ENCODE measurements around the gene TBC1D22A.

TBC1D22A gene

DNA sequence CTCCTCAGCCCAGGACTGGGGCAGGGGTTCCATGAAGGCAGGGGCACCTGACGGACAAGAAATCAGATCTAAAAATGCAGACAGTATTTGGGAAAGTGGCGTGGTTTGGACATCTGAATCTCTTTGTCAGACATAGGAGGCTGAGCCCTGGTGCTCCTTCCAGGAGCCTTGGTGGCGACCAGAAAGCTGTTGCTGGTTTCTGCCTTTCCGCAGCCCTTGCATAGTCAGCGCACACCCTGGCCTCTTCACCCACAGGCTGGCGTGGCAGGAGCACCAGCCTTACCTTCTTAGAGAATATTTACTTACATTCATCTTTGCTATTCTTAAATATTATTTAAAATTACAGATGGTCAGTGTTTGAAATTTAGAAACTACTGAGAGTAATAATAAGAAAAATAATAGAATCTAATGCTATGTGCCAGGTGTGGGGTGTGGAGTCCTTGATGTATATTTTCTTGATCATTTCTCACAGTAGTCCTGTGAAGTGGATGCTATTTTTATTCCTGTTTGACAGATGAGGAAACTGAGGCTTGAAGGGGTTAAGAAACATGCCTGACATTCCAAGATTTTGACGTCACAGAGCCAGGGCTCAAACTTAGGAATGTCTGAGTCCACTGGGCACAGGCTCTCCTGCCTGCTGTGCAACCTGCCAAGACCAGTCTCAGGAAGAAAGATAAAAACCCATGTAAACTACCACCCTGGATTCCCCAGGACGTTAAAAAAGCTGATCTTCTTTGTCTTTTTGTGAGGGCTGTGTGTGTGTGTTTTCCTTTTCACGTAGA lies 51.6 kb downstream of the TBC1D22A start:
- H3K27me3 ChIP-seq (replicated peaks; ENCODE audit: insufficient read depth, low read length): no peaks in the 10 kb centered on the region
- no peak overlapping the region for H3K9ac ChIP-seq (ENCODE audit: low read length)
- H3K36me3 ChIP-seq (replicated peaks; ENCODE audit: insufficient read depth, low read length): no peaks in the 10 kb centered on the region
- H3K9me2 ChIP-seq (replicated peaks; ENCODE audit: insufficient read depth, low read length): no peaks in the 10 kb centered on the region
- H3F3A ChIP-seq (ENCODE audit: insufficient read depth, low read length): no peaks in the 10 kb centered on the region
- H3K4me2 ChIP-seq (ENCODE audit: low read depth, low read length): no peak overlapping the region
- no peak overlapping the region for H2AFZ ChIP-seq (ENCODE audit: low read length)
- H3K4me3 ChIP-seq (ENCODE audit: low read length): no peak overlapping the region
- H3K79me2 ChIP-seq (ENCODE audit: low read length): peaks cover 34% of the 10 kb centered on the region
- DNase-seq: no peak
- H3K4me1 ChIP-seq (ENCODE audit: low read length): peaks cover 5% of the 10 kb centered on the region
- no peaks in the 10 kb centered on the region for H4K20me1 ChIP-seq (ENCODE audit: insufficient read depth, low read length)
- no peaks in the 10 kb centered on the region for H3K9me3 ChIP-seq (replicated peaks; ENCODE audit: insufficient read depth, low read length)
- H3K27ac ChIP-seq (ENCODE audit: low read length): no peak overlapping the region
- no peak for TF ChIP-seq EZH2 (optimal IDR thresholded peaks at IDR 0.05; ENCODE audit: low read depth, low read length)
- no peak for TF ChIP-seq EZH2phosphoT487 (IDR thresholded peaks at IDR 0.05; ENCODE audit: low read length)
- TF ChIP-seq, protein P1, sequence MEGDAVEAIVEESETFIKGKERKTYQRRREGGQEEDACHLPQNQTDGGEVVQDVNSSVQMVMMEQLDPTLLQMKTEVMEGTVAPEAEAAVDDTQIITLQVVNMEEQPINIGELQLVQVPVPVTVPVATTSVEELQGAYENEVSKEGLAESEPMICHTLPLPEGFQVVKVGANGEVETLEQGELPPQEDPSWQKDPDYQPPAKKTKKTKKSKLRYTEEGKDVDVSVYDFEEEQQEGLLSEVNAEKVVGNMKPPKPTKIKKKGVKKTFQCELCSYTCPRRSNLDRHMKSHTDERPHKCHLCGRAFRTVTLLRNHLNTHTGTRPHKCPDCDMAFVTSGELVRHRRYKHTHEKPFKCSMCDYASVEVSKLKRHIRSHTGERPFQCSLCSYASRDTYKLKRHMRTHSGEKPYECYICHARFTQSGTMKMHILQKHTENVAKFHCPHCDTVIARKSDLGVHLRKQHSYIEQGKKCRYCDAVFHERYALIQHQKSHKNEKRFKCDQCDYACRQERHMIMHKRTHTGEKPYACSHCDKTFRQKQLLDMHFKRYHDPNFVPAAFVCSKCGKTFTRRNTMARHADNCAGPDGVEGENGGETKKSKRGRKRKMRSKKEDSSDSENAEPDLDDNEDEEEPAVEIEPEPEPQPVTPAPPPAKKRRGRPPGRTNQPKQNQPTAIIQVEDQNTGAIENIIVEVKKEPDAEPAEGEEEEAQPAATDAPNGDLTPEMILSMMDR (IDR thresholded peaks at IDR 0.05; ENCODE audit: low read length): no peak

DNA sequence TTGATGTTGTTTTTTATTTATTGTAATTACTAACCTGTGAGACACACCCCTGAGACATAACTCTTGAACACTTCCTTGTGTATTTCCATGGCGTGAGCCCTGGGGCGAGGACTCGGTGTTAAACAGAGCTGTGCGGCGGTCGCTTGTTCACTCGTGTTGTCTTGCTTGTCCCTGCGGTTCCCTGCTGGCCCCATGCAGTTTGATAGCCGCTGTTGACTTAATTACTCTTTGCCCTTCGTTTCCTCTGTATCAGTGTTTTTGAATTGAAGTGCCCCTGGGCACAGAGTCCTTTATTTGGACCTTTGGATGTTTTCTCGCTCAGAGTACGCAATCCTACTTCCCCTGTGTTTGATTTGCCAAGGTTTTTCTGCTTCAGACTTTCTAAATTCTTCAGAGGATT lies 52.7 kb downstream of the TBC1D22A start:
- Histone ChIP-seq H2AFZ (ENCODE audit: low read length) (no peak overlapping the region), H3K9me3 (replicated peaks; ENCODE audit: insufficient read depth, low read length) (no peaks in the 10 kb centered on the region), H3F3A (ENCODE audit: insufficient read depth, low read length) (no peaks in the 10 kb centered on the region), H3K9me2 (replicated peaks; ENCODE audit: insufficient read depth, low read length) (no peaks in the 10 kb centered on the region), H3K36me3 (replicated peaks; ENCODE audit: insufficient read depth, low read length) (no peaks in the 10 kb centered on the region), H3K79me2 (ENCODE audit: low read length) (peaks cover 32% of the 10 kb centered on the region), H4K20me1 (ENCODE audit: insufficient read depth, low read length) (no peaks in the 10 kb centered on the region), H3K27ac (ENCODE audit: low read length) (no peak overlapping the region), H3K4me2 (ENCODE audit: low read depth, low read length) (no peak overlapping the region), H3K27me3 (replicated peaks; ENCODE audit: insufficient read depth, low read length) (no peaks in the 10 kb centered on the region), H3K9ac (ENCODE audit: low read length) (no peak overlapping the region), H3K4me1 (ENCODE audit: low read length) (peaks cover 5% of the 10 kb centered on the region), H3K4me3 (ENCODE audit: low read length) (no peak overlapping the region)
- TF ChIP-seq EZH2 (optimal IDR thresholded peaks at IDR 0.05; ENCODE audit: low read depth, low read length) (no peak), EZH2phosphoT487 (IDR thresholded peaks at IDR 0.05; ENCODE audit: low read length) (no peak)
- TF ChIP-seq, protein P1 (IDR thresholded peaks at IDR 0.05; ENCODE audit: low read length): no peak
- no peak for DNase-seq

DNA sequence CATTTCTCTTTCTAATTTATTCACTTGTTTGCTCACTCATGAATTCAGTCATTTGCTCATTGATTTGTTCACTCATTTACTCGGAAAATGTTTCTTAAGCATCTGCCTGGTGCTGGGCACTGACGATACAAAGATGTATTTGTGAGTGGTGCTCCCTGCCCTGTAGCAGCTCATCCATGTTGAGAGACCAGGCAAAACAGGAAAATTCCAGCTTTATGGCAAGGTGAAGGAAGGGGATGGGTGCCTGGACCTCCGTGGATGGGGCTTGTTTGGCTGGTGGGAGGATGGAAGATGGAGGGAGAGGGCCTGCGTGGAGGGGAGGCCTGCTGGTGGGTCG lies 53.1 kb downstream of the TBC1D22A start:
- H3K27ac ChIP-seq (ENCODE audit: low read length): no peak overlapping the region

More for the DNA sequence above, 53.1 kb downstream of the TBC1D22A start:
- Histone ChIP-seq H3F3A (ENCODE audit: insufficient read depth, low read length) (no peaks in the 10 kb centered on the region), H3K4me2 (ENCODE audit: low read depth, low read length) (no peak overlapping the region), H3K4me3 (ENCODE audit: low read length) (no peak overlapping the region), H3K9me3 (replicated peaks; ENCODE audit: insufficient read depth, low read length) (no peaks in the 10 kb centered on the region), H3K27me3 (replicated peaks; ENCODE audit: insufficient read depth, low read length) (no peaks in the 10 kb centered on the region), H3K9me2 (replicated peaks; ENCODE audit: insufficient read depth, low read length) (no peaks in the 10 kb centered on the region), H4K20me1 (ENCODE audit: insufficient read depth, low read length) (no peaks in the 10 kb centered on the region), H3K79me2 (ENCODE audit: low read length) (peaks cover 35% of the 10 kb centered on the region), H3K36me3 (replicated peaks; ENCODE audit: insufficient read depth, low read length) (no peaks in the 10 kb centered on the region), H3K9ac (ENCODE audit: low read length) (no peak overlapping the region), H3K4me1 (ENCODE audit: low read length) (peaks cover 5% of the 10 kb centered on the region), H2AFZ (ENCODE audit: low read length) (no peak overlapping the region)
- no peak for TF ChIP-seq EZH2 (optimal IDR thresholded peaks at IDR 0.05; ENCODE audit: low read depth, low read length)
- no peak for TF ChIP-seq EZH2phosphoT487 (IDR thresholded peaks at IDR 0.05; ENCODE audit: low read length)
- TF ChIP-seq, protein P1 (IDR thresholded peaks at IDR 0.05; ENCODE audit: low read length): no peak
- no peak for DNase-seq
